HG03039 (cell line): Measurements from ENCODE around the gene SSC5D.

Experiments
- ATAC-seq: cut with Tn5 transposase; IDR thresholded peaks from one replicate; pipeline ENCODE4 v1.9.1; 2021; ENCODE audit warnings: mild to moderate bottlenecking, moderate library complexity; ENCODE audit not compliant: unreplicated experiment

The SSC5D gene

DNA sequence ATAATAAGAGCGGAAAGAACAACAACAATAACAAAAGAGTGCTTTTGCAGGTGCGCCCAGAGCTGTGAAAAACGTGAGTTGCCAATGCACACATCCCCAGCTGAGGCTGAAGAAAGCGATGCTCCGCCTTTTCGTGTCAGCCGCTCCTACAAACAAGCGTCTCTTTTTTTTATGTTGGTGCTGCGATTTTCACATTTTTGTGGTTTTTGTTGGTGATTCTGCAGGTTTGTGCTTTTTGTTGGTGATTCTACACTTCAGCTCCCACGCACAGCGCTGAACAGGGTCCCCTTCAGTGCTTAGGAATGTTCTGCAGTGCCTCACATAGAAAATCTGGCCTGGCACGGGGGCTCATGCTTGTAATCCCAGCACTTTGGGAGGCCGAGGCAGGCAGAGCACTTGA is 64.4 kb downstream of the SSC5D start:
- ATAC-seq = no peak

DNA sequence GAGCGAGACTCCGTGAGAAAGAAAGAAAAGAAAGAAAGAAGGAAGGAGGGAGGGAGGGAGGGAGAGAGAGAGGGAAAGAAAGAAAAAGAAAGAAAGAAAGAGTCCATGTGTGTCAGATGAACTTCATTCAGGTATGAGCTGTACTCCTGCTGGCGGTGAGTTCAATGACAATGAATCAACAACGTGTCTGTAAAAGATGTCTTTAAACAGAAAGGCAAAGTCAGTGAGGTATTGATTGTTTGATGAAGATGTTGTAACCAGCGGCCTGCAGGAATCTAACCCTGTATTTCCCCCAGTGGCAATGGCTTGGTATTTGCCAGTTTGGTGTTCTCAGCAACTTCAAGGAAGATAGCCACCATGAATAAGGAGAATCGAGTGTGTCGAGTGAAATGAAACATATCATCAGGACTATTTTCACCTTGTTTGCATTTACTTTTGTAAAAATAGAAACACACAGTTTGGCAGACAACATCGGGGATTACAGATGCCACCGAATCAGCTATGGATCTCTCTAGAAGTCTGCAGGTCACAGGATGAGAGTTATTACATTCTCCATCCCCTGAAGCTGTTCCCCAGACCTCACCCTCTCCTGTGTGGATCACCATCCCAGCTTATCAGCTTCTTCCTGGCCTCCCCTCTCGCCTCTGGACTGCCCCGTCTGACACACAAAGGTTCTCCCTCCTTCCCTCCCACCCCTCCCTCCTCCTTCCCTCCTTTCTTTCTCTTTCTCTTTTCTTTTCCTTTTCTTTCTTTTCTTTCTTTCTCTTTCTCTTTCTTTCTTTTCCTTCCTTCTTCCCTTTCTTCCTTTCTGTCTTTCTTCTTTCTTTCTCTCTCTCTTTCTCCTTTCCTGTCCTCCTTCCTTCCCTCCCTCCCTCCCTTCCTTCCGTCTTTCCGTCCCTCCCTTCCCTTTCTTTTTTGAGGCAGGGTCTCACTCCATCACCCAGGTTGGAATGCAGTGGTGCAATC is 65.3 kb downstream of the SSC5D start:
- ATAC-seq = no peak

GRCh38 chr19:55554302-55554701 is 66.1 kb downstream of the SSC5D start:
- ATAC-seq = no peak

- ATAC-seq = no peak
Observed at GRCh38 chr19:55554741-55555152, 66.5 kb downstream of the SSC5D start.

DNA sequence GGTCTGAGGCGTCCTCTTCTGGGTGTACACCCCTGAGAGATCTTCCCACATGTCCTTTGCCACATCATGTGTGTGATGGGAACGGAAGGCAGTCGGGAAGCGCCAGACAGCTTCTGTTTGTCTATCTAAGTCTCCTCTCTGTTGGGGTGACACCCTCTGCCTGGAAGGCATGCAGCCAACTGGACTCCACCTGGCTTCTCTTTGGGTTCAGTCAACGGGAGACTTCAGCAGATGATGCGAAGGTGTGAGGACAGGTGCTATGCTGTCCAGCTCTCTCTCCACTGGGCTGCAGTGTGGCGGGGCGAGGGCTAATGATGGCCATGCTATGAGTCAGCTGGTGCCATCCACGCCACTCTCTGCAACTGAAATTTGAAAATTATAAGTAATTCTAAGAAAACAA is 71.4 kb downstream of the SSC5D start:
- no peak for ATAC-seq

- ATAC-seq = no peak
Observed at GRCh38 chr19:55563261-55563690, 75.0 kb downstream of the SSC5D start.

DNA sequence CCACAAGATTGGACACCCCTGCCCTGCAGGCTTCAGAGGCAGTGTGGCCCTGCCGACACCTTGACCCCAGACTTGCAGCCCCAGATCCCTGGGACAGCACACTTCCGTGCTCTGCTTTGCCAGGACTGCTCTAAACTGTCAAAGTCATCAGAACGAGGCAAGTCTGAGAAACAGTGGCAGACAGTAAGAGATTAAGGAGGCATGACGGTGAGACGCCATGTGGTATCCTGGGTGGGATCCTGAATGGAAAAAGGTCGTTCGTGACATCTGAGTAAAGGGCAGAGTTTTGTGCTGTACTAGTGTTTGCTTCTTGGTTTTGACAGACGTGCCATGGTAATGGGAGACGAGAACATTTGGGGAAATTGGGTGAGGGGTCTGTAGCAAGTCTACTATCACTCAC is 78.6 kb downstream of the SSC5D start:
- no peak for ATAC-seq

DNA sequence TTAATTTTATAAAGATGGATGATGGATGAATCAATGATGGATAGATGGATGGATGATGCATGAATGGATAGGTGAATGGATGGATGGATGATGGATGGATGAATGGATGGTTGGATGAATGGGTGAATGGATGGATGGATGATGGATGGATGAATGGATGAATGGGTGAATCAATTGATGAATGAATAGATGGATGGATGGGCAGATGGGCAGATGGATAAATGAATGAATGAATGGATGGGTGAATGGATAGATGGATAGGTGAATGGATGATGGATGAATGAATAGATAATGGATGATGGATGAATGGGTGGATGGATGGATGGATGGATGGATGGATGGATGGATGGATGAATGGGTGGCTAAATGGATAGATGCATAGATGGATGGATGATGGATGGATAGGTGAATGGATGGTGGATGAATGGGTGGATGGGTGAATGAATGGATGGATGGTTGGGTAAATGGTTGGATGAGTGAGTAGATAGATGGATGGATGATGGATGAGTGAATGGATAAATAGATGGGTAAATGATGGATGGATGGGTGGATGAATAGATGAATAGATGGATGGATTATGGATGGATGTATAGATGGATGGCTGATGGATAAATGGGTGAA is 79.6 kb downstream of the SSC5D start:
- ATAC-seq = no peak
